GM21367 (cell line): ENCODE measurements around the gene TXNRD1.
"Not testable (repeated sequence)": the region's sequence is repeated elsewhere in the genome, so short reads cannot be mapped to it uniquely, and the experiment has no call there.

Source experiments
- ATAC-seq: cut with Tn5 transposase; IDR thresholded peaks from one replicate; pipeline ENCODE4 v1.9.1; 2021; ENCODE audit not compliant: unreplicated experiment

TXNRD1 gene

GRCh38 chr12:104190641-104191176, 24.9 kb upstream of the TXNRD1 start:
- ATAC-seq, result no peak

DNA sequence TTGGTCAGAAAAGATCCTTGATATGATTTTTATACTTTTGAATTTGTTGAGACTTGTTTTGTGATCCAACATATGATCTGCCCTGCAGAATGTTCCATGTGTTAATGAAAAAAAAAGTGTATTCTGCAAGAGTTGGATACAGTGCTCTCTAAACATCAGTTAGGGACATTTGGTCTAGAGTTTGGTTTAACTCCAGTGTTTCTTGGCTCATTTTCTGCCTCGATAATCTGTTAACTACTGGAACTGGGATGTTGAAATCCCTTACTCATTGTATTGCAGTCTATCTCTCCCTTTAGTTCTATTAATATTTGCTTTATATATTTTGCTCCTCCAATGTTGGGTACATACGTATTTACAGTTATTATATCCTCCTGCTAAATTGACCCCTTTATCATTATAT, 18.3 kb upstream of the TXNRD1 start:
- no peak for ATAC-seq

- no peak for ATAC-seq
These were observed 15.6 kb upstream of the TXNRD1 start for GRCh38 chr12:104199964-104200363.

- ATAC-seq, result no peak
These were observed 14.2 kb upstream of the TXNRD1 start for GRCh38 chr12:104201238-104202001.

DNA sequence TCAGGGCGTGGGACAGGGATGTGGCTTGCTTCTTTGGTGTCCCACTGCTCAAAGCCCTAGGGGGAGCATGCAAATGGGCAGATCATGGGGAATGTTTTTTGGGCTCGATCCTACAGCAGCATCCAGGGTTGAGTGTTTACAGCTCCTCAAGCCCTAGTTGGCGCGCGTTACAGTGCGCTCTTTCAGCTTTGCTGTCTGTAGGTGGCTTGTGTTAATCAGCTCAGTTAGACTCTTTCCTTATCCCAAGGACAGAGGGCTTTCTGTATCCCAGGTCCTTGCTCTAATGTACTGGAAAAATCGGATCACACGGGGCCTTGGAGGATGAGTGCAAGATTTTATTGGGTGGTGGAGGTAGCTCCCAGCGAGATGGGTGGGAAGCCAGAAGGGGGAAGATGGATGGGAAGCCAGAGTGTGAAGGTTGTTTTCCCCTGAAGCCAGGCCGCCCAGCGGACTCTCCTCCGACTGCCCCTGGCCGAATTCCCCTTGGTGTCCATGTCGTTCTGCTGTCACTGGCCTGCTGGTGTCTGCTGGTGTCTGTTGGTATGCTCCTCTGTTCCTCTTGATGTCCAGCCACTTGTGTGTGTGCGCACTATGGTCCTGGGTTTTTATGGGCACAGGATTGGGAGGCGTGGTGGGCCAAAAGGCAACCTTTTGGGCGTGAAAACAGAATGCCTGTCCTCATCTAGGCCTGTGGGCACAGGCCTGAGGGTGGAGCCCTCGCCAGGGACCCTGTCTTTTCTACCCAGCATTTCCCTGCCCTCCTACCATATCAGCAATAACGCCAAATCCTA, 10.7 kb upstream of the TXNRD1 start:
- ATAC-seq, result no peak

DNA sequence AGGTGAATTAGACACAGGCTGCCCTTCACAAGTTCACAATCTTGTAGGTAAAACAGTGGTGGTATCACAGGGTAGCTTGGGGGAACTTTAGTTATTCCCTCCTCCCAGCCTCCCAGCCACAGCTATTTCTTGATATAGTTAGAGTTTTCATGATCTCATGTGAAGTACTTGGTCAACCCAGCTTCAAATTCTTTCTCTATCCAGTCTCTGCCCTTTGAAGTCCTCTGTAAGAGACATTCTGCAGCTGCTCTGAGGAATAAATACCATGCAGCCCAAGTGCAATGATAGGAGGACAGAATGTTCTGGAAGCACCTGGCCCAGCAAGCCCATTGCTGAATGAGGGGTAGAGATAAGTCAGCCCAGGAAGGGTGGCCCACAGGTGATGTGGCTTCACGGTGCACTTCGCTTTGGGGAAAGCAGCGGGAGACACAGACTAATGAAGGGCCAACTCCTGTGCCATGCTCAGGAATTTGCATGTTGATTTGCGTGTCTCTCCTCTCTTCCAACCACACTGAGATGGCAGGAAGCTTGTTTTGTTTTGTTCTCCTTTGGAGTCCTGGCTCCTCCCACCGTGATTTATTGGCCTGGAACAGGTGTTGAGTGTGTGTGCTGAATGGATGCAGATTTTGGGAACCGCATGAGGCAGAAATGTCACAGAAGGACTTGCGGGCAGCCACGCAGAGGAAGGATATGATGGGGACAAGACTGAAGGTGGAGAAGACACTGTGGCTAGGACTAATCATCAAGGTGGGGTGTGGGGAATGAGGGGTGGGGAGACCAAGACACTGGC, 8.0 kb upstream of the TXNRD1 start:
- ATAC-seq, result no peak

DNA sequence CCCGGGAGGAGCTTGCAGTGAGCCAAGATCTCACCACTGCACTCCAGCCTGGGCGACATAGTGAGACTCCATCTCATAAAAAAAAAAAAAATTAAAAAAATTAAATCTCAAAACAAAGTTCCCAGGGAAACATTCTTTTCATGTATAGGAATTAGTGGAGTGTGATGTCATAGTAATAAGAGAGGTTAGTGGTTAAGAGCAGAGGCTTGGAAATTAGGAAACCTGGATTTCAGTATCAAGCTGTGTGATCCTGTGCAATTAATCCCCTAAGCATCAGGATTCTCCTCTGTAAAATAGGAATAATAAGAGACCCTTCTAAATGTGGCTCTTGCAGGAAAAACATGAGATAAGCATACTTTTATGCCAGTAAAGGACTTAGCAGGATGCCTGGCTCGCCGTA, 3.1 kb upstream of the TXNRD1 start:
- ATAC-seq, result no peak

DNA sequence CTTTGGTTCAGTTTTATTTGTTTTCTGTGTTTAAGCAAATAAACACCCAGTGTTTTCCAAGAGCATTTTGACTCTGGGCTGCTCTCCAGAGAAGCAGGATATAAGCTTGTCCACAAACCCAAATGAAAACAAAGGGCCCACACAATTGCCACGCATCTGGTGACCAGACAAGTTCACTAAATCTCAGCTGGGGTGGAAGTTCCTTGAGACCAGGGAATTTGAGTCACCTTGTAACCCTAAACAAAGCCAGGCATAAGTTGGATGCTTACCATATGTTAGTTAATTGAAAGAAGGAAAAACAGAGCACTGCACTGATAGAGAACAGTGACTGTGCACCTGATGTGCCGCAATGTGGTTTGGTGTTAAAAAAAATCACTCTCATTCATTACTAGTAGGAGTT, 1.6 kb upstream of the TXNRD1 start:
- no peak for ATAC-seq

DNA sequence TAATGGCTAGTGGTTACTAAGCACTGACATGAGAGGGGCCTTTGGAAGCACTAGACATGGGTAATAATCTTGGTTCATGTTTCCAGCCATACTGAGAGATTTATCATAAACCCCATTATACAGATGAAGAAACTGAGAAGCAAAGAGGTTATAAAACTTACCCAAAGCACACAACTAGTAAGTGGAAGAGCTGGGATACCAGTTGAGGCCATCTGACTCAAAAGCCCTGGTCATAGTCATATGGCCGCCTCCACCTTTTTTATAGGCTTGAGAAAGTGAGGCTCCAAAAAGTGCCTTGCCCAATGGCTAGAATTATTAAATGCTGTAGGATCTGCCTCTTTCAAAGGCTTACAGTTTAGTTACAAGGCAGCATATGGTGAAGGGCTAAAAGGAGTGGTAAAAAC, 944 bp downstream of the TXNRD1 start:
- no peak for ATAC-seq

DNA sequence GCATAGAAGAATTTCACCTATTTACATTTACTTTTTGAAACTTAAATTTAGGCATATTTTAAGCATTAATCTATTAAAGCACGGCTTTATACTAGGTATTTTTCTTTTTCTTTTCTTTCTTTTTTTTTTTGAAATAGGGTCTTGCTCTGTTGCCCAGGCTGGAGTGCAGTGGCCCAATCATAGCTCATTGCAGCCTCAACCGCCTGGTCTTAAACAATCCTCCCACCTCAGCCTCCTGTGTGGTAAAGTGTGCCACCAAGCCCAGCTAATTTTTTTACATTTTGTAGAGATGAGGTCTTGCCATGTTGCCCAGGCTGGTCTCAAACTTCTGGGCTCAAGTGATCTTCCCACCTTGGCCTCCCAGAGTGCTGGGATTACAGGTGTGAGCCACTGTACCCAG, 2.9 kb downstream of the TXNRD1 start:
- ATAC-seq, result not testable (repeated sequence)

GRCh38 chr12:104218935-104219334, 3.4 kb downstream of the TXNRD1 start:
- ATAC-seq, result no peak

DNA sequence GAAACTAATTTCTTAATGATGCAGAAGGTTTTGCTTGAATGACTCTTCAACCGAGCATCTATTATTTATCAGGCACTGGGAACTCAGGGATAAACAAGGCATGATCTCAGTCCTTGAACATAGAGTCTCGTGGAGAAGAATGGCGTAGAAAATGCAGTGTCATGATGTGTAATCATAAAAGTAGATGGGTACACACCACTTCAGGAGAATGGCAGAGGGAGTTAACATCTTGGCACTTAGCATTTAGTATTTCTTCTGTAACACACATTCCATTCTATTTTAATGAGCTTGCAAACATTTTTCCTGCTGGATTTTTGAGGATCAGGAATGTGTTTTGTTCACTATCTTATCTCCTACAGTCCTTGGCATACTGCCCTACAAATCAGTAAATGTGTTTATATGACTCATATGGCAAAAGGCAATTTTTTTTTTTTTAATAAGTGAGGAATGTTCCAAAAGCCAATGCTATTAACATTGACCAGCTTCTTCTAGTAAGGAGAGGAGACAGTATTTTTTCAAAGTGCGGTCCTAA, 3.8 kb downstream of the TXNRD1 start:
- no peak for ATAC-seq

- no peak for ATAC-seq
These were observed 4.4 kb downstream of the TXNRD1 start for GRCh38 chr12:104219908-104220404.

GRCh38 chr12:104220931-104221330, 5.4 kb downstream of the TXNRD1 start:
- ATAC-seq, result no peak

DNA sequence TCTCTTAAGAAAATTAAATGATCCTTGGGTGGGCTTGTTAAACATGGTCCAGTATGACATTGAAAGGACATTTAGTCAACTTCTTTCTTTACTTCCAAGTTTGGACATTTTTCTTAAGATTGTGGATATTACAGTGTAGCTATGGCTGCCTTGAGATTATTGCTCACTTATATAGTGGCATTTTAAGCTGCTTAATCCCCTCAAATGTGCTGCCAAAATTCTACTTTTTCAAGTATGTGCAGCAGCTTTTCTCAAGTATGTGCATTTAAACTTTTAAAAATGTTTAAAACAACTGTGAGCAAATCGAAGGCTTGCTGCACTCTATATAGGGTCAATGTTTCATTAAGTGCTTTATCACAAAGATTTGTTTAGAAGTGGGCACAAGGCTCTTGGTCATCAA, 7.4 kb downstream of the TXNRD1 start:
- ATAC-seq, result no peak

DNA sequence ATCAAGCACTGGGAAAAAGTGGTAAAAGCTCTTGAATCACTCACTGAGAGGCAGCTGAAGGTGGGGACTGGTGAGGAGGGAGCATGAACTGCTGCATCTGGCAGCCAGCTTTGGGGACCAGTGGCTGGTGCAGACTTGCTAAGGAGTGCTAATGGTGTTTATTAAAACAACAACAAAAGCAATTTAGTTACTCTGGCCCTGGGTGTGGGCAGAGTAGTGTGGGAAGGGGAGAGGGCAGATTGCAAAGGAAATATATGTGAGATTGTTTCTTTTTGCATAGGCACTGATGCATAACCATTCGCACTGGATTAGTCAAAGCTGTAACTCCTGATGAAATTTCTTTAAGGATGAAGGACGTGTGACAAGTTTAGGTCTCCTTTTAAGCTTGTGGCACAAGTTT, 8.1 kb downstream of the TXNRD1 start:
- no peak for ATAC-seq

- no peak for ATAC-seq
These were observed 11.1 kb downstream of the TXNRD1 start for GRCh38 chr12:104226672-104227071.

DNA sequence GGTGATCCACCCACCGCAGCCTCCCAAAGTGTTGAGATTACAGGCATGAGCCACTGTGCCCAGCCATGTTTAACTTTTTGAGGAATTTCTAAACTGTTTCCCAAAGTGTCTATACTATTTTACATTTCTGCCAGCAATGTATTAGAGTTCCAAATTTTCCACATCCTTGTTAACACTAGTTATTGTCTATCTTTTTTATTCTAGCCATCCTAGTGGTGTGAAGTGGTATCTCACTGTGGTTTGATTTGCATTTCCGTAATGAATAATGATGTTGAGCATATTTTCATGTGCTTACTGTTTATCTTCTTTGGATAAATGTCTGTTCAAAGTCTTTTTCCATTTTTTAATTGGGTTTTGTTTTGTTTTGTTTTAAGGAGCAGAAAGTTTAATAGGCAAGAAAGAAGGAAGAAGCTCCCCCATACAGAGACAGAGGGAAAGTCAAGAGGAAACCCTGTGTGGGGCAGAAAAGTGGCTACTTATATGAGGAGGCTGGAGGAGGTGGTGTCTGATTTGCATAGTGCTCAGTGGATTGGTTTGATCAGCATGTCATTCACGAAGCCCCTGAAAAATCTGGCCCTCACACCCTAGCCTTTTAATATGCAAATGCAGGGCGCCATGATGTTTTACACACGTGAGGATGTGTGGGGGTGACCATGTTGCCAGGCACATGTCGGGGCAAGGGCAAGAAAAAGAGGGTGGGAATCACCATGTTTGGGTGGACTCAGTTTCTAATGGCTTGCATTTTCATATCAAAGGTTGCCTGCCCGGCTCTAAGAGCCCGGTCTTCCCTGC, 14.9 kb downstream of the TXNRD1 start:
- no peak for ATAC-seq

- ATAC-seq, result no peak
These were observed 17.2 kb downstream of the TXNRD1 start for GRCh38 chr12:104232609-104233280.
